COLO668 (cell line): Measurements from ENCODE around the gene HID1.
"Not testable (repeated sequence)": the region's sequence is repeated elsewhere in the genome, so short reads cannot be mapped to it uniquely, and the experiment has no call there.

ENCODE experiments used
- DNase-seq: peaks from one replicate; lab custom pipeline; 2025; ENCODE audit not compliant: unreplicated experiment; lab: John Stamatoyannopoulos, UW

The HID1 gene, protein sequence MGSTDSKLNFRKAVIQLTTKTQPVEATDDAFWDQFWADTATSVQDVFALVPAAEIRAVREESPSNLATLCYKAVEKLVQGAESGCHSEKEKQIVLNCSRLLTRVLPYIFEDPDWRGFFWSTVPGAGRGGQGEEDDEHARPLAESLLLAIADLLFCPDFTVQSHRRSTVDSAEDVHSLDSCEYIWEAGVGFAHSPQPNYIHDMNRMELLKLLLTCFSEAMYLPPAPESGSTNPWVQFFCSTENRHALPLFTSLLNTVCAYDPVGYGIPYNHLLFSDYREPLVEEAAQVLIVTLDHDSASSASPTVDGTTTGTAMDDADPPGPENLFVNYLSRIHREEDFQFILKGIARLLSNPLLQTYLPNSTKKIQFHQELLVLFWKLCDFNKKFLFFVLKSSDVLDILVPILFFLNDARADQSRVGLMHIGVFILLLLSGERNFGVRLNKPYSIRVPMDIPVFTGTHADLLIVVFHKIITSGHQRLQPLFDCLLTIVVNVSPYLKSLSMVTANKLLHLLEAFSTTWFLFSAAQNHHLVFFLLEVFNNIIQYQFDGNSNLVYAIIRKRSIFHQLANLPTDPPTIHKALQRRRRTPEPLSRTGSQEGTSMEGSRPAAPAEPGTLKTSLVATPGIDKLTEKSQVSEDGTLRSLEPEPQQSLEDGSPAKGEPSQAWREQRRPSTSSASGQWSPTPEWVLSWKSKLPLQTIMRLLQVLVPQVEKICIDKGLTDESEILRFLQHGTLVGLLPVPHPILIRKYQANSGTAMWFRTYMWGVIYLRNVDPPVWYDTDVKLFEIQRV

DNA sequence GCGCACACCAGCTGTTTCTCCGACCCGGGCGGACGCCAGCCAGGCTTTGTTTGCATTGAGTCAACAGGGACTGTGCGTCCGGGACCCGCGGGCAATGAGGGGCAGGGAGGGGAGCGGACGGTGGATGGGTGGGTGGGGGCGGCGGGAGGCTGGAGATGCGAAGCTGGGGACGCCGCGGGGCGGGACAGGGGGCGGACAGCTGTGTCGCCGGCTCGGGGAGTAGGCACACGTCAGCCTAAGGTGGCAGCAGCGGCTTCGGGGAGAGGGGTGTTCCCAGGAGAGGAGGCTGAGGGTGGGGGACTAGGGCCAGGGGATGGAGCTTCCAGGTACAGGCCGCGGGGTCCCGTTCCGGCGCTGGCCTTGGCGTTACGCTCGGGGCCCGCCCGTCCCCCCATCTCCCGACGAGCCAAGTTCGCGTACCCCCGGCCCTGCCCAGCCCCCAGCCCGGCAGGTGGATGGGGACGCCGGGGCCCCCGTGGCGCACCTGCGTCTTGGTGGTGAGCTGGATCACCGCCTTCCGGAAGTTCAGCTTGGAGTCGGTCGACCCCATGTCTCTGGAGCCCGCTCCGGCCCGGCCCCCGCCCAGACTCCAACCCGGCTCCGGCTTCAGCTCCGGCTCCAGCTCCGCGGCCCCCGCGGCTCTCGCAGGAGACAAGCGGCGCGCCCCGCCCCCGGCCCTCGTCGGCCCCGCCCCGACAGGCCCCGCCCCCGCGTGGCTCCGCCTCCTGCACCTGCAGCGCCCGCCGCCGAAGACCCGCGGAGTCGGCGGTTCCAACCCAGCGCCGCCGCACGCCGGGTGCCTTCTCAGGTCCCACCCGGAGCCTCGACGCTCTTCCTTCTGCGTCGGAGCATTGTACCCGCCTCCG, at the start of gene HID1:
TSS of gene HID1 (minus strand) at position 653 of the 866 bp plus-strand sequence. CDS start at position 550, 103 bp downstream.
- DNase-seq = peak; percentile 81

DNA sequence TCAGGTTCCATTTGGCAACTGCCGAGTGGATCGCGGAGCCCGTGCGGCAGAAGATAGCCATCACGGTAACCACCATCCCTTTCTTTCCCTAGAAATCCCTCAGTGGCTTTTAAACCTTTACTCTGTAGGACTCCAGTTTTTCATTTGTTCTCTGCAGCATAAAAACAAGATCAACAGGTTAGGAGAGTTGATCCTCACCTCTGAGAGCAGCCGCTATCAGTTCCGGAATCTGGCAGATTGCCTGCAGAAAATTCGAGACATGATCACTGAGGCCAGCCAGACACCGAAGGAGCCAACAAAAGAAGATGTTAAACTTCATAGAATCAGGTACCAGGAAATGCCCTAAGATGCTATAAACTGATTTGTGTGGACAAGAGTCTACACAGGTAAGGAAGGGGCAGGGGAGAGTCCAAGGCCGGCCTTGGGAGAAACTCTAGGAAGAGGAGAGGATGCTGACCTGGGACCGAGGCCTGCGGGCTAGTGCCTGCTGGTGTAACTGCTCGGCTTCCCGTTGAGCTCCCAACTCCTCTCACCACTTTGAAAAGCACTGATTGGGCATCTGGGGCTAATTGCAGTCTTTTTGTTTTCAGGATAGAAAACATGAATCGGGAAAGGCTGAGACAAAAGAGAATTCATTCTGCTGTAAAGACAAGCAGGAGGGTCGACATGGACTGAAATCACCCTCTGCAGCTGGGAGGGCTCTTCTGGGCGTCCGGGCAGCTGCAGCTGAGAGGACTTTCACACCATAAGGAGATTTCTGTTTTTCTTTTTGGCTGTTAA, 48.0 kb upstream of the HID1 start:
- DNase-seq = no peak

DNA sequence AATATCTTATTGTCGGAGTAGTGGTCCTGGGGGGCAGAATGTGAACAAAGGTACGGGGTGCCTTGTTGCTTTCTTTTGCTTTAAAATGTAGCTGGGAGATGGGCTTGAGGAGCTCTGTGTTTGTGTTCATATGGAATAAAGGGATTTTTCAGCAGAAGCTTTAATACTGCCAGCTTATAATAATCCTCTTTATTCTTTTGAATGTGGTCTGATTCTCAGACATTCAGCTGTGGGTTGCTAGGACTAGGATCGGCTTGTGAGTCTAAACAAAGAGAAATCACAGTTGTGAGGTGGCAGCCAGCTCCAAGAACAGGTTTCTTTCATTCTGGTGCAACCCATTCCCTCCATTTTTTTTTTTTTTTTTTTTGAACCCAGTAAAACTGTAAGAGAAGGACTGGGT, 47.2 kb upstream of the HID1 start:
- DNase-seq = no peak

DNA sequence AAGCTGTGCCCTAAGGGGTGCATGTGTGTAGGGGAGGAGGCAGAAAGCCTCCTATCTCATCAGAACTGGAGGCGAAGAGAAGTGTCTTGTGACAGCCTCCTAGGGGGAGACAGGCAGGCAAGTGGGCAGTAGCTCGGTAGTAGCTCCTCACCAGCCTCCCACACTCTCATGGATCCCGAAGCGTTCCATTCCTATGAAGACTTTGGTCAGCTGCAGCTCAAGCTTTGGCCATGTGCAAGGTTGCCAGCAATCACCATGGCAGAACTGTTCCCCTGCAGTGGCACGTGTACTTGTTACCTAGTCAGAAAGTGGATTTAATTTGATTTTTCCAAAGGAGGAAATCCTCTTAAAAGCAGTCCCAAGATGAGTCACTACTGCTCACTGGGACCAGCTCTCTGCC, 46.6 kb upstream of the HID1 start:
- no peak for DNase-seq

DNA sequence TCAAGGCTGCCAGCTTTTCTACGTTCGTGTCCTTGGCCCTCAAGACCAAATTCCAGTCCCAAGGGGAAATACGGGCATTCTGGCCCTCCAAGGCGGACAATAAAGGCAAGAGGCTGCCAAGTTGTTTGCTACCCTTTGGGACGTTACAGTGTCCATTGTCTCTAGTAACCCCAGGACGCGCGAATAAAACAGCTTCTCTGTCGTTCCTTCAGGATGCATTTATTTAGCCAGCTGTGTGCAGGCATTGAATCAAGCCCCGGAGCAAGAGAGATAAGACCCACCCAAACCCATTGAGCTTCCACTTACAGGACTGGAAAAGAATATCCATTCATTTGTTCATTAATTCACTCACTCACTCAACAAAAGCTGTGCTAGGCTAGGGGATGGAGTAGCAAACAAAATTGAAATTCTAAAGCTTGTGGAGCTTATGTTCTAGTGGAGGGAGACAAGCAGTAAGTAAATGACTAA, 40.6 kb upstream of the HID1 start:
- no peak for DNase-seq

DNA sequence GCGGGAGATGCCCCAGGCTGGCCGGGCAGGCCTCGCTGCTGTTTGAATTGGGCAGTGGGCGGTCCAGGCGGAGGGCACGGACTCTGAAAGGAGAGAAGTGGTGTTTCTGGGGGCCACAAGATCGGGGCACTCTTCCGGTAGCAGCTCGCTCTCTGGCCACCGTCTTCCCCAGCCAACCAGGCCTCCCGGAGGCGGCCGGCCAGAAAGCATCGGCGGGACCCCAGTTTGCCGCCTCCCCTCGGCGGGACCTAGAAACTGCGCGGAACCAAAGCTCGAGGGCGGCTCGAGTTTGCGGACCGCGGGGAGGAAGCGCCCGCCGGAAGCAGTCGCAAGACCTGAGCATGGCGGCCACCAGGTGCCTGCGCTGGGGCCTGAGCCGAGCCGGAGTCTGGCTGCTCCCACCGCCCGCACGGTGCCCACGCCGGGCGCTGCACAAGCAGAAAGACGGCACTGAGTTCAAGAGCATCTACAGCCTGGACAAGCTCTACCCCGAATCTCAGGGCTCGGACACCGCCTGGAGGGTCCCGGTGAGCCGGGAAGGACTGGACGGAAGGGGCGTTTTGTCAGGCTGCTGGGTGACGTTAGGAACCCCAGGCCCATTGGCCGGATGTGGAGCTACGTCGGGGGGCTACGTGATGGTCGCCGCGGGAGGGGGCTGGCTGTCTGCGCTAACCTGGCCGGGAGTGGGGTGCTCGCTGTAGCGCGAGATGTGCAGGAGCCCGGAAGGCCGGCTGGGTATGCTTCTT, 40.0 kb upstream of the HID1 start, which contains the start of gene MRPL58:
TSS of gene MRPL58 (plus strand) at position 325 of the 746 bp plus-strand sequence. CDS start at position 342, 17 bp downstream.
- peak; percentile 88 for DNase-seq

DNA sequence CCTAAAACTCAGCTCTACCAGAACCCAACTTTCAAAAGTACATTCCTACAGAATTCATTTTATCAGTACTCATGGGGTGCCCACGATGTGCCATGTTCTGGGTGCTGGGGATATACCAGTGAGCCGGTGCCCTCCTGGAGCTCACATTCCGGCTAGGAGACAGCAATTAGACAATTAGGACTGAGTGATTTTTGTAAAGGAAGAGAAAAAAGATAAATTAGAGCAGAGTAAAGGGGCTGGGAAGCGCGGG, 39.5 kb upstream of the HID1 start:
- DNase-seq = no peak

DNA sequence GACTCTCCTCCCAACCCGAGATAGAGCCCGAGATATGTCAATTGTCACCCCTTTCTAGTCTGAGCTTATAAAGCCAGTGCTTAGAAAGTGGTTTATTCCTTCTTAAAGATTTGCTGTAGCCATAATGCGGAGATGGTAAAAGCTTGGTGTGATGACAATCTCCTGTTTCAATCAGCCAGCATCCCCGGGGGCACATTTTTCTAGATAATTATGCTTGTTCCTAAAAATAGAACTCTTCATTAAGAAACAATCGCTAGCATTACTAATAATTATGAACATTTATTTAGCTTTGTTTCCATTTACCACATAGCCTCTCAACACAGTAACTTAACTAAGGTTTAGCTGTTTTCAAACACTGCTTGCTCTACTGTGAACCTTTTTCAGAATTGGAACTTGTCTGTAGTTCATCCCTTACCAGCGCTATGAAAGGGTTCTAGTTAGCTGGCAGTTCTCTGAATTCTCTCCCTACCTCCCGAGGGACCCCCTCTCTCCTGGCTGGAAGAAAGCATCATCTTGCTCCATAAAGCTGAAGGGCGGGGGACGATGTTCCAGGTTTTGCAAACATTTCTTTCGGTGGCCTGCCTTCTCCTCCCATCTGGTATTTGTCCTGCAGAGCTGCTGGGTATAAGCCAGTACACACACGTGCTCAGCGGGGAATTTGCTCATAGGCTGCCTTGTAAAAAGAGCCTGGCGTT, 39.0 kb upstream of the HID1 start:
- peak; percentile 32 for DNase-seq

DNA sequence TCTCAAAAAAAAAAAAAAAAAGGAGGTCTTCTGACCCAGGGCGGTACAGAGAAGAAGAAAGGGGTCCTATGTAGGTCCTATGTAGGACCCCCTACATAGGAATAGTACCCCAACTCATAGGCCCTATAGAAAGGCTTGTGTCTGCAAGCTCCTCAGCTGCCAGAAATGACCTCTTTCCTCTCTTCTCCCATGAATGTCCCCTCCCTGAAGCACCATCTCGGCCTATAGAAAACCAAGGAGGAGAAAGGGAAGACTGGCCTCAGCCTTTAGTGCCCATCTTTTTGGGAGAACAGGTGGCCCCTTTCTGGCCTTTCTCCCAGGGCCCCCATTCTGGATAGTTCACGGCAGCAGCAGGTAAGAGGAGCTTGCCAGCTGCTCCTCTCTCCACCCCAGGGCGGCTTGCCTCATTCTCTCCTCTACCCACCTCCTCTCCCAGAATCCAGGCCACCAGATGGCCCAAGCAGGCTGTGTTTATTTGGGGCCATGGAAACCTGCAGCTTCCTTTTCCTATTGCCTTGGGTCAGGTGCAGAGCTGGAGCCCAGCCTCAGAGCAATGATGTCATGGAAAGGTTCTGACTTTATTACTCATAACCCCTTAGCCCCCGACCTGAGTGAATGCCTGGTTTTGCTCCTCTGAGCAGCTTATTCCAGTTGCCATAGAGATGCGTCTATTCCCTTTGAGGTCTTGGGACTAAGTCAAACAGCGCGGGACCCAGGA, 38.3 kb upstream of the HID1 start:
- peak; percentile 85 for DNase-seq

DNA sequence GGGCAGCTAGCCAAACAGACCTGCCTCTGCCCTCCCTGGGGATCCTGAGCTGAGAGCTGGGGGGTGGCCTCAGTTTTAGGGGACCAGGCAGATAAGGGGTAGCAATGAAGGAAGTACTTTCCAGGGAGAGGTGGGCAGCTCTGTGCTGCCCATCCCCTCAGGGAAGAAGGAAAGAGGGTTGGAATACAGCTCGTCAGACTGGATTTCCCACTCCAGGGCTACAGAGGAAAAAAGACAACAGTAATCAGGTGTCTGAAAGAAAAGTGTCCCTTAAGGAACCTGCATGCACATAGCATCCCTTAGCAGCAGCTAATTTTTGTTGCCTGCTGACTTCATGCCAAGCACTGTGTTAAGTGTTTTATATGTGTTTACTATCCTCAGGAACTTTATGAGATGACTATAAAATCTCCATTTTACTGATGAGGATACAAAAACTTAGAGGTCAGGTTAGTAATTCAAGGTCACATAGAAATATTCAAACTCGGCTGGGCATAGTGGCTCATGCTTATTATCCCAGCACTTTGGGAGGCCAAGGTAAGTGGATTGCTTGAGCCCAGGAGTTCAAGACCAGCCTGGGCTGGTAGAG, 36.7 kb upstream of the HID1 start:
- no peak for DNase-seq

DNA sequence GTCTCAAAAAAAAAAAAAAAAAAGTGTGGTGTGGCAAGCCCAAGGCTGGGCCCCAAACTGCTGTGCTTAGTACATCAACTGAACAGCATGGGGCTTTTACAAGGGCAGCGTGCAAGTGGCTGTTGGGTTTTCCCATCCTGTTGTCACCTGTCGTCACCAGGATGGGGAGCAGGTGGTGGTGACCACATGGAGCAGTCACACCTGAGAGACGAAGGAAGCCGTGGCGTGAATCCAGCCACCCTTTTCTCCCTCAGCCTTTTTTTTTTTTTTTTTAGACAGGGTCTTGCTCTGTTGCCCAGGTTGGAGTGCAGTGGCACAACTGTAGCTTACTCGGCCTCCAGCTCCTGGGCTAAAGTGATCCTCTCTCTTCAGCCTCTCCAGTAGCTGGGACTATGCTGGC, 35.8 kb upstream of the HID1 start:
- DNase-seq = peak; percentile 66

DNA sequence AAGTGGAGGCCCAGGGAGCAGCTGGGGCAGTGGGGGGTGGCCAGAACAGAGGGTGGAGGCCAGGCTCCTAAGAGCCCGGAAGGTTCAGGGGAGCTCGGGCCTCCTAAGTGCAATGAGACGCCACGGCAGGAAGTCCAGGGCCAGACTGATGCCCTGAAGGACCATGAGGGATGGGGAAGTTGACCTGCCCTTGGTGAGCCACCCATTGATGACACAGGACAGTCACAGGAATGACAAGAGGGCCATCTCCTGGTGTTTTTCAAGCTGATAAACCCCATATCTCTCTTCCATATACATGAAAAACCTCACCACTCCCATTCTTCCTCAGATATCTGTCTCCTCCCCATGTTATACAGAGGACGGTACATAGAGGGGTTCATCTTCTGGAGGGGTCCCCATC, 34.1 kb upstream of the HID1 start:
- DNase-seq = no peak

DNA sequence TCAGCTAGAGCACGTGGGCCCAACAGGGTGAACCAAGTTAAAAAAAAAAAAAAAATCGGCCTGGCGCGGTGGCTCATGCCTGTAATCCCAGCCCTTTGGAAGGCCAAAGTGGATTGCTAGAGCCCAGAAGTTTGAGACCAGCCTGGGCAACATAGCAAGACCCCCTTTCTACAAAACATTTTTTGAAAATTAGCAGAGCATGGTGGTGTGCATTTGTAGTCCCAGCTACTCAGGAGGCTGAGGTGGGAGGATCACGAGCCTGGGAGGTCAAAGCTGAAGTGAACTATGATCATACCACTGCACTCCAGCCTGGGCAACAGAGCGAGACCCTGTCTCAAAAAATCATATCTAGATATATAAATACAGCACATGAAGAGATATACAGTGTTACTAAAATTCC, 33.5 kb upstream of the HID1 start:
- DNase-seq = not testable (repeated sequence)

DNA sequence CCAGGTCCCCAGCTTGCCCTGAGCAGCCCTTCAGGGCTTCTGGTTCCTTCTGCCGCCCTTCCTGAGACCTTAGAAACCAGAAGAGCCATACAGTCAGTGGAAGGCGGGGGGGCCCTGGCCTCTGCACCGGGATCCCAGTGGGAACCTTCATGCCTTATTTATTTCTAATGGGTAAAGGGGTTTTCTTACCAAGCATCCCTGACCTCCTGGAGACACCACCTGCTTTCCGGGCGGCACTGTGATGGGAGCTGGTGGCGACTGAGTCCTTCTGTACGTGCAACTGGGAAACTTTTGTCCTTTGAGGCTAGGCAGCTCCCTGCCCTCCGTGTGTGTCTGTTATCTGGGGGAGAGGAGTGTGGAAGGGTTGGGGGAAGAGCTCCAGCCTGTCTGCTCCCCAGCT, 32.7 kb upstream of the HID1 start:
- no peak for DNase-seq

DNA sequence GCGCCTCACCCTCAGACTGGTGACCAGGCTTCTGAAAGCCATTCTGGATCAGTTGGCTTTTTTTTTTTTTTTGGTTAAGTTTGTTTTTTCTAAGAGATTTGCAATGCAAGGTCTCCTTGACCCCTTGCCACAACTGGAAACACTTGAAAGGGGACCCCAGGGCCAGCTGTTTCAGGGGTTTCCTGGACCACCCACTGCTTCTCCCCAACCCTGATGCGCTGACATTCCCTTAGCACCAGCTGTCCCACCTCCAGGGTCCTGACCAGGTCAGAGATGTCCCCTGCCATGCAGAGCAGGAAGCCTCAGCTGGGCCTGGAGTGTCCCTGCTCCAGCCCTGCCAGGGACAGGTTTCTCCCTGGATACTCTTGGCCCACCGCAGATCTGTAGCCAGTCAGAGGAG, 31.8 kb upstream of the HID1 start:
- DNase-seq = no peak

DNA sequence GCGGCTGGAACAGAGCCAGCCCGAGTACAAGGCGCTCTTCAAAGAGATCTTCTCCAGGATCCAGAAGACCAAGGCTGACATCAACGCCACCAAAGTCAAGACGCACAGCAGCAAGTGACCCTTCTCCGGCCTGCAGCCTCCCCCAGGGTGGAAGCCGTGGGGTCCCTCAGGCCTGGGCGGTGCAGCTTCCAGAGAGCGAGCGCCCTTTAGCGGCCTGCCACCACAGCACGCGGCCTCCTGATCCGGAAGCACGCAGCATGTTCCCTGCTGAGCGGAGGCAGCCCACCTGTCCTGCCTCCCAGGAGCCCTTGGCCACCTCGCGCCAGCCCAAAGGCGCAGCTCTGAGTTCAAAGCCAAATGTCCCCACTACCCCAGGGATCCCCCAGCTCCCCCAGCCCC, 31.4 kb upstream of the HID1 start:
- no peak for DNase-seq

DNA sequence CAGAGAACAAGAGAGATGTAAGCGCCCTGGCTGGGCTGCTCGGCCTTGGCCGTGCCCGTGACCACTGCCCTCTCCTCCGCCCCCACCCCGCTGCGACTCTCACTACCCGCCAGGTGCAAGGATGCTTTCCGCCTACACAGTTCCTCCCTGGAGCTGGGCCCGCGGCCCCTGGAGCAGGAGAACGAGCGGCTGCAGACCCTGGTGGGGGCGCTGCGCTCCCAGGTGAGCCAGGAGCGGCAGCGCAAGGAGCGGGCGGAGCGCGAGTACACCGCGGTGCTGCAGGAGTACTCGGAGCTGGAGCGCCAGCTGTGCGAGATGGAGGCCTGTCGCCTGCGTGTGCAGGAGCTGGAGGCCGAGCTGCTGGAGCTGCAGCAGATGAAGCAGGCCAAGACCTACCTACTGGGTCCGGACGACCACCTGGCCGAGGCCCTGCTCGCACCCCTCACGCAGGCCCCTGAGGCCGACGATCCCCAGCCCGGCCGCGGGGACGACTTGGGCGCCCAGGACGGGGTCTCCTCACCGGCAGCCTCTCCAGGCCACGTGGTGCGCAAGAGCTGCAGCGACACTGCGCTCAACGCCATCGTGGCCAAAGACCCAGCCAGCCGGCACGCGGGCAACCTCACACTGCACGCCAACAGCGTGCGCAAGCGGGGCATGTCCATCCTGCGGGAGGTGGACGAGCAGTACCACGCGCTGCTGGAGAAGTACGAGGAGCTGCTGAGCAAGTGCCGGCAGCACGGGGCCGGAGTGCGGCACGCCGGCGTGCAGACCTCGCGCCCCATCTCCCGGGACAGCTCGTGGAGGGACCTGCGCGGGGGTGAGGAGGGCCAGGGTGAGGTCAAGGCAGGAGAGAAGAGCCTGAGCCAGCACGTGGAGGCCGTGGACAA, 30.8 kb upstream of the HID1 start:
- DNase-seq = no peak
